22Rv1 (cell line): ENCODE results near the gene POGK.

Experiments
- ZFX ChIP-seq: fragments of 450-650 bp; IDR thresholded peaks from 2 replicates; pipeline ENCODE4 v1.6.1; 2017; ENCODE audit warnings: antibody characterized with exemption, borderline replicate concordance
- TF ChIP-seq, protein P1 (sequence below): fragments of 450-650 bp; IDR thresholded peaks from 2 replicates; pipeline ENCODE4 v1.5.1; 2017; ENCODE audit warnings: mild to moderate bottlenecking

DNA sequence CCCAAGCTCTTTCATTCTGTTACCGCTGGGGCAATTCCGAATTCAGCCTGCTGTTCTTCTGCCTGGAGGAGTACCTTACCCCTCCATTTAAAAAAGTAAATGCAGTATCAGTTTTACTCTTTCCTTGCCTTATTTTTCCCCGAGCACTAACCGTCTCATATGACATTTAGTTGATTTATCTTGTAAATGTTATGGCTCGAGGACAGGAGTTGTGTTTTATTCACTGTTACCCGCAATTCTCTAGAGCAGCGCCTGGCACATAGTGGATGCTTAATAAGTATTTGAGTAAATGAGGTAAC lies 37.2 kb downstream of the POGK start:
- TF ChIP-seq, protein P1, sequence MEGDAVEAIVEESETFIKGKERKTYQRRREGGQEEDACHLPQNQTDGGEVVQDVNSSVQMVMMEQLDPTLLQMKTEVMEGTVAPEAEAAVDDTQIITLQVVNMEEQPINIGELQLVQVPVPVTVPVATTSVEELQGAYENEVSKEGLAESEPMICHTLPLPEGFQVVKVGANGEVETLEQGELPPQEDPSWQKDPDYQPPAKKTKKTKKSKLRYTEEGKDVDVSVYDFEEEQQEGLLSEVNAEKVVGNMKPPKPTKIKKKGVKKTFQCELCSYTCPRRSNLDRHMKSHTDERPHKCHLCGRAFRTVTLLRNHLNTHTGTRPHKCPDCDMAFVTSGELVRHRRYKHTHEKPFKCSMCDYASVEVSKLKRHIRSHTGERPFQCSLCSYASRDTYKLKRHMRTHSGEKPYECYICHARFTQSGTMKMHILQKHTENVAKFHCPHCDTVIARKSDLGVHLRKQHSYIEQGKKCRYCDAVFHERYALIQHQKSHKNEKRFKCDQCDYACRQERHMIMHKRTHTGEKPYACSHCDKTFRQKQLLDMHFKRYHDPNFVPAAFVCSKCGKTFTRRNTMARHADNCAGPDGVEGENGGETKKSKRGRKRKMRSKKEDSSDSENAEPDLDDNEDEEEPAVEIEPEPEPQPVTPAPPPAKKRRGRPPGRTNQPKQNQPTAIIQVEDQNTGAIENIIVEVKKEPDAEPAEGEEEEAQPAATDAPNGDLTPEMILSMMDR: peak; percentile 51
- no peak for TF ChIP-seq ZFX
